Left hindlimb (tissue), 1 donor: ENCODE measurements around the gene IGSF22.

Source experiments
- DNase-seq: peaks from one replicate; pipeline ENCODE4 v3.0.0-alpha.2; 2018

IGSF22 gene

GRCh38 chr11:18743365-18743764 lies 17.4 kb upstream of the IGSF22 start:
- no peak for DNase-seq

- no peak for DNase-seq
Observed at GRCh38 chr11:18741783-18742182, 15.8 kb upstream of the IGSF22 start.

- no peak for DNase-seq
Observed at GRCh38 chr11:18739685-18740084, 13.7 kb upstream of the IGSF22 start.

GRCh38 chr11:18737642-18738041 lies 11.7 kb upstream of the IGSF22 start:
- no peak for DNase-seq

GRCh38 chr11:18736590-18737148 lies 10.7 kb upstream of the IGSF22 start:
- no peak for DNase-seq

GRCh38 chr11:18733202-18733601 lies 7.2 kb upstream of the IGSF22 start:
- DNase-seq, result no peak

- peak; percentile 62 for DNase-seq
Observed at GRCh38 chr11:18731949-18732821, 6.2 kb upstream of the IGSF22 start.

- DNase-seq, result no peak
Observed at GRCh38 chr11:18731441-18731840, 5.5 kb upstream of the IGSF22 start.

- no peak for DNase-seq
Observed at GRCh38 chr11:18730020-18730419, 4.0 kb upstream of the IGSF22 start.

GRCh38 chr11:18729426-18729825 lies 3.4 kb upstream of the IGSF22 start:
- DNase-seq, result no peak

GRCh38 chr11:18728658-18729057 lies 2.7 kb upstream of the IGSF22 start:
- DNase-seq, result no peak

- no peak for DNase-seq
Observed at GRCh38 chr11:18727479-18728236, 1.7 kb upstream of the IGSF22 start.

GRCh38 chr11:18723991-18724390 lies 2.0 kb downstream of the IGSF22 start:
- no peak for DNase-seq

GRCh38 chr11:18722293-18722637 lies 3.7 kb downstream of the IGSF22 start:
- no peak for DNase-seq

- no peak for DNase-seq
Observed at GRCh38 chr11:18721561-18722292, 4.3 kb downstream of the IGSF22 start.

- DNase-seq, result peak; percentile 86
Observed at GRCh38 chr11:18720808-18721560, 5.0 kb downstream of the IGSF22 start.

GRCh38 chr11:18720091-18720807 lies 5.7 kb downstream of the IGSF22 start:
- no peak for DNase-seq

- no peak for DNase-seq
Observed at GRCh38 chr11:18715476-18715875, 10.5 kb downstream of the IGSF22 start.

GRCh38 chr11:18714443-18714780 lies 11.6 kb downstream of the IGSF22 start:
- DNase-seq, result no peak

- no peak for DNase-seq
Observed at GRCh38 chr11:18713646-18714442, 12.1 kb downstream of the IGSF22 start.

GRCh38 chr11:18710545-18710944 lies 15.4 kb downstream of the IGSF22 start:
- no peak for DNase-seq
